NCI-H748 treated with DMSO at 0.1 percent for 48 hours (cell line): ENCODE results near the gene SCN2B.
A peak's percentile ranks its signal among the peaks of the same experiment; 100 is the strongest.
"Not testable (repeated sequence)": the region's sequence is repeated elsewhere in the genome, so short reads cannot be mapped to it uniquely, and the experiment has no call there.

Source experiments
- DNase-seq: peaks from one replicate; lab custom pipeline; 2025; lab: John Stamatoyannopoulos, UW

Gene SCN2B

DNA sequence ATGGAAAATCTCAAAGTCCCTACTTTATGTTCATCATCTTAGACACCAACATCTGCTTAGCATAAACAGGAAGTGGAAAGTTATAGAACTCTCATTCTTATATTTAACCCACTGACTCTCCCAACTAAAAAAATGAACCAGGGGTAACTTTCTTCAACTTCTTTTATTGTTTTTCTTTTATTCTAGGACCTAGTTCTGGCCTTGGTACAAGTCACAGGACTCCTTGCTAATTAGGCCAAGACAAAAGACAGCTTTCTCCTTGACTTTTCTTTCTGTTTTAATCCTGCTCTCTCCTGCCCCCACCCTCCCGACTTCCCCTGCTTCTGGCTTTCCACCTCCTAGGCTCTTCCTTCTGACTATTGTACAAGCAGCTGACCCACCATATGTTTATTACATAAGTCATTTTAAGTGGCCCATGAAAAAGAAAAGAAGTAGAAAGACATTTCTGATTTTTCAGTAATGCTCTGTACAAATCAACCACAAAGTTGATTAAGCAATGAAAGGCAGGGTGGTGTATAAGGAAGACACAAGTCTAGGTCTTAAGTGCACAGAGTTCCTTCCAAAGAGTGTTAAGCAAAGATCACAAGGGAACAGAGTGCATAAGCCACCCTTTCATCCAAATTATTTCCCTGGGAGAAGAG is 30.1 kb upstream of the SCN2B start:
- DNase-seq = no peak

GRCh38 chr11:118205606-118206378 is 29.4 kb upstream of the SCN2B start:
- DNase-seq = no peak

- no peak for DNase-seq
These were observed 26.4 kb upstream of the SCN2B start for GRCh38 chr11:118202599-118203422.

DNA sequence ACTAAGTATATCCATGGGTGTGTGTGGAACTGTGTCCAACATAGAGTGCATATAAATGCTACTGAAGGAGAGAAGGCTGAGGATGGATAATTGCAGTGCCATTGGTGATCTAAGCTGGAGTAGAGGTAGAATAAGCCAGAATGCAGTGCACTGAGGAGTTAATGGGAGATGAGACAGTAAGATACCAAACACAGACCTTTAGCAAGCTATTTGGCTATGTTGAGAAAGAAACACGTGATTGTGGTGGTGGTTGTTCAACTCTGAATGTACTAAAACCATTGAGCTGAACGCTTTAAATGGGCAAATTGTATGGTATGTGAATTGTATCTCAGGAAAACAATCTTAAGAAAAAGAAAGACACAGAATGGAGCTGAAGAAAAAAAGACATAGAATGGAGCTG is 25.5 kb upstream of the SCN2B start:
- DNase-seq = no peak

- DNase-seq = no peak
These were observed 24.7 kb upstream of the SCN2B start for GRCh38 chr11:118200901-118201680.

DNA sequence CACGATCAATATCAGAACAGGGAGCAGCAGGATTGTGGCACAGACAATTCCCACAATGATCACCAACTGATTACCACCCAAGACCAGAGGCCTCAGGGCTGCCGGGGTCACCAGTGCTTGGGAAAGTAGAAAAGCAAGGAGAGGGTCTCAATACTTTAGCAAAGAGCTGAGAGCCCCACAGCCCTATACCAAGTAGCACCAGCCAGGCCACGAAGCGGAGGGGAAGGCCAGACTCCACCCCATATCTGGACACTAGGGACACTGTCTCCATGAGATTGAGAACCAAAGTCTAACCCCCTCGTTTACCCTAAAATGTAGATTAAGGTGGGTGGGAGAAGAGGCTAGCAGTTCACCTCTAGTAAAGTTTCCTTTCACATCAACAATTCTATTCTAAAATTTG is 24.1 kb upstream of the SCN2B start:
- DNase-seq = no peak

GRCh38 chr11:118199135-118199534 is 22.7 kb upstream of the SCN2B start:
- no peak for DNase-seq

GRCh38 chr11:118198370-118198769 is 21.9 kb upstream of the SCN2B start:
- DNase-seq = peak; percentile 19

GRCh38 chr11:118194835-118195627 is 18.6 kb upstream of the SCN2B start:
- DNase-seq = no peak

- no peak for DNase-seq
These were observed 17.6 kb upstream of the SCN2B start for GRCh38 chr11:118193910-118194566.

GRCh38 chr11:118192817-118193216 is 16.4 kb upstream of the SCN2B start:
- not testable (repeated sequence) for DNase-seq

DNA sequence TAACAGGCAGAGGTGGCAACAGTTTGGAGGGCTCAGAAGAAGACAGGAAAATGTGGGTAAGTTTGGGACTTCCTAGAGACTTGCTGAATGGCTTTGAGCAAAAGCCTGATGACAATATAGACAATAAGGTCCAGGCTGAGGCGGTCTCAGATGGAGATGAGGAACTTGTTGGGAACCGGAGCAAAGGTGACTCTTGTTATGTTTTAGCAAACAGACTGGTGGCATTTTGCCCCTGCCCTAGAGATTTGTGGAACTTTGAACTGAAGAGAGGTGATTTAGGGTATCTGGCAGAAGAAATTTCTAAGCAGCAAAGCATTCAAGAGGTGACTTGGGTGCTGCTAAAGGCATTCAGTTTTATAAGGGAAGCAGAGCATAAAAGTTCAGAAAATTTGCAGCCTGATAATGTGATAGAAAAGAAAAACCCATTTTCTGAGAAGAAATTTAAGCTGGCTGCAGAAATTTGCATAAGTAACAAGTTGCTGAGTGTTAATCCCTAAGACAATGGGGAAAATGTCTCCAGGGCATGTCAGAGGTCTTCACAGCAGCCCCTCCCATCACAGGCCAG is 14.6 kb upstream of the SCN2B start:
- not testable (repeated sequence) for DNase-seq

- DNase-seq = no peak
These were observed 10.1 kb upstream of the SCN2B start for GRCh38 chr11:118186346-118187107.

DNA sequence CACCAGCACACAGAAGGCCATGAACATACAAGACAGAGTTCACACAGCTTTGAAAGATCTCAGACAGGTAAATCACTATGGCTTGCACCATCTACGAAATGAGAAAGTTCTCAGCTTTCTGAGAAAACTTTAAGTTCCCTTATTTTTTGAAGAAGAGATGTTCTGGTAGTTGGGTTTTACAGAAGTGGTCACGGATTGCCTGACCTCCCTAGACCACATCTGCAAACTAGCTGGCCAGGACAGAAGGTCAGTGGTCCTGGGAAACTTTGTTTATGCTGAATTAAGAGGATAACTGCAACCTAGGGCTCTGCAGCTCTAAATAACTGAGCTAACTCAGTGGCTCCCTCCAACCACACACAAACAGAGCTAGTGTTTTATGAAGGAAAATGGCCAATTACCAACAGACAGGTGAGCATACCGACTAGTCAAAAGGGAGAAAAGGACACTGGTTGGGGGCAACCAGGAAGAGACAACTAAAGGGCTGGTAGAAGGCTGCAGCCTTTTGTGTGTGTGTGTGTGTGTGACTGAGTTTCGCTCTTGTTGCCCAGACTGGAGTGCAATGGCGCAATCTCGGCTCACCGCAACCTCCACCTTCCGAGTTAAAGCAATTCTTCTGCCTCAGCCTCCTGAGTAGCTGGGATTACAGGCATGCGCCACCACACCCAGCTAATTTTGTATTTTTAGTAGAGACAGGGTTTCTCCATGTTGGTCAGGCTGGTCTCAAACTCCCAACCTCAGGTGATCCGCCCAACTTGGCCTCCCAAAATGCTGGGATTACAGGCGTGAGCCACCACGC is 8.5 kb upstream of the SCN2B start:
- no peak for DNase-seq

- DNase-seq = not testable (repeated sequence)
These were observed 7.3 kb upstream of the SCN2B start for GRCh38 chr11:118183691-118184090.

GRCh38 chr11:118180300-118180703 is 3.9 kb upstream of the SCN2B start:
- DNase-seq = no peak

- no peak for DNase-seq
These were observed 317 bp upstream of the SCN2B start for GRCh38 chr11:118176778-118177134.
